Lower leg skin (tissue), 4 donors: ENCODE data around the gene EIF3D. TPM values are rescaled to one million over a fixed set of nuclear protein-coding genes. Genes with fewer than 3 reads are reported as not detected.

Experiments used
- DNase-seq, 2 donors: peaks; one replicate each; pipeline ENCODE4 v3.0.0-alpha.2; 2019; ENCODE audit warnings: low spot score in 2 of 2
- H3K4me3 ChIP-seq: fragments of 200-600 bp; sonication (generic); 2 replicates; pipeline ENCODE4 v1.5.1; 2017; ENCODE audit warnings: mild to moderate bottlenecking, low read depth; ENCODE audit not compliant: poor library complexity, severe bottlenecking
- CTCF ChIP-seq, 3 donors: fragments of 450-650 bp; IDR thresholded peaks; one replicate each; pipeline ENCODE4 v1.5.1; 2016; ENCODE audit warnings: antibody characterized with exemption in 3 of 3, mild to moderate bottlenecking in 3 of 3, moderate library complexity in 2 of 3
- POLR2A ChIP-seq, 2 donors: fragments of 450-650 bp; IDR thresholded peaks; one replicate each; pipeline ENCODE4 v1.6.1; 2016 to 2017; ENCODE audit warnings: antibody characterized with exemption in 2 of 2, mild to moderate bottlenecking in 1 of 2, moderate library complexity in 1 of 2
- WGBS, 2 donors: methylation state at CpG; one replicate each; pipeline ENCODE4 v1.1.5; 2018; 5-methylcytosine and 5-hydroxymethylcytosine counted together
- intact Hi-C: fragments of 100-400 bp; cut with DNase I; formaldehyde crosslinking; loops from one replicate; pipeline ENCODE4 v1.15.0; 2023; ENCODE audit warnings: low total_unique reads
- total RNA-seq, 4 donors: library from RNA; depleted of rRNA; stranded (reverse); fragments of >200 nt; gene quantifications; one replicate each; pipeline ENCODE4 v1.1.0, GENCODE V29; 2016

The EIF3D gene
- total RNA-seq, 4 donors from 2014 or later: 305 to 489 (median 386) TPM

GRCh38 chr22:36497910-36498665, 30.9 kb downstream of the EIF3D start:
- TF ChIP-seq POLR2A (IDR thresholded peaks at IDR 0.05) (no peak), CTCF (IDR thresholded peaks at IDR 0.05) (no peak)
- WGBS, 2 donors: 93% methylated on average over 28 to 30 of the region's 30 CpGs
- H3K4me3 ChIP-seq: no peak overlapping the region
- intact Hi-C loops: no loop called here
- DNase-seq: no peak

GRCh38 chr22:36493690-36494110, 35.3 kb downstream of the EIF3D start:
- DNase-seq: no peak
- TF ChIP-seq POLR2A (IDR thresholded peaks at IDR 0.05) (no peak), CTCF (IDR thresholded peaks at IDR 0.05) (no peak)
- 85 to 88% methylated on average over 11 to 16 of the region's 16 CpGs for WGBS, 2 donors
- intact Hi-C loops: no loop called here
- no peak overlapping the region for H3K4me3 ChIP-seq

GRCh38 chr22:36492109-36492508, 36.9 kb downstream of the EIF3D start:
- no peak for DNase-seq
- intact Hi-C loops: no loop called here
- no peak overlapping the region for H3K4me3 ChIP-seq
- WGBS, 2 donors: 85 to 90% methylated on average over 3 to 5 of the region's 5 CpGs
- no peak for TF ChIP-seq POLR2A (IDR thresholded peaks at IDR 0.05)
- TF ChIP-seq CTCF (IDR thresholded peaks at IDR 0.05): no peak

GRCh38 chr22:36491155-36491554, 37.8 kb downstream of the EIF3D start:
- WGBS, 2 donors: 85 to 88% methylated on average over 7 of the region's 7 CpGs
- H3K4me3 ChIP-seq: no peak overlapping the region
- intact Hi-C loops: no loop called here
- DNase-seq: no peak
- no peak for TF ChIP-seq POLR2A (IDR thresholded peaks at IDR 0.05)
- TF ChIP-seq CTCF (IDR thresholded peaks at IDR 0.05): no peak

GRCh38 chr22:36486619-36487384, 42.2 kb downstream of the EIF3D start:
- intact Hi-C loops: no loop called here

More at GRCh38 chr22:36486619-36487384, 42.2 kb downstream of the EIF3D start:
- WGBS, 2 donors: 85 to 93% methylated on average over 13 of the region's 13 CpGs
- no peak for TF ChIP-seq POLR2A (IDR thresholded peaks at IDR 0.05)
- no peak for TF ChIP-seq CTCF (IDR thresholded peaks at IDR 0.05)
- DNase-seq: no peak
- no peak overlapping the region for H3K4me3 ChIP-seq
